HL-60 (cell line): Measurements from ENCODE around the gene MBD5.
"Not testable (repeated sequence)": the region's sequence is repeated elsewhere in the genome, so short reads cannot be mapped to it uniquely, and the experiment has no call there.

Experiments used
- DNase-seq, 2 experiments: peaks; one replicate each; pipeline ENCODE4 v3.0.0-alpha.2; 2010 to 2020; ENCODE audit warnings: low read depth in 1 of 2, low spot score in 1 of 2
- H3K27ac ChIP-seq: fragments of 250-450 bp; sonication (Bioruptor Pico); replicated peaks from 2 replicates; pipeline ENCODE4 v1.5.1; 2020; ENCODE audit warnings: mild to moderate bottlenecking, moderate library complexity
- H3K27me3 ChIP-seq: fragments of 250-450 bp; sonication (Bioruptor Pico); 2 replicates; pipeline ENCODE4 v1.5.1; 2021; ENCODE audit warnings: mild to moderate bottlenecking, moderate library complexity; ENCODE audit not compliant: insufficient read depth, poor library complexity, severe bottlenecking
- H3K4me3 ChIP-seq: replicated peaks from 2 replicates; pipeline ENCODE4 v1.5.1; 2011; ENCODE audit warnings: mild to moderate bottlenecking, control low read depth, low read length; ENCODE audit not compliant: insufficient read depth
- CTCF ChIP-seq: IDR thresholded peaks from one replicate; pipeline ENCODE4 v1.5.1; 2011; ENCODE audit warnings: low read length, control low read depth, inconsistent platforms; ENCODE audit not compliant: insufficient read depth
- GABPA ChIP-seq: IDR thresholded peaks from 2 replicates; pipeline ENCODE4 v1.6.1; 2012; ENCODE audit warnings: low read depth
- POLR2AphosphoS5 ChIP-seq: IDR thresholded peaks from 2 replicates; pipeline ENCODE4 v1.6.1; 2012; ENCODE audit warnings: low read depth
- REST ChIP-seq: IDR thresholded peaks from 2 replicates; pipeline ENCODE4 v1.6.1; 2012; ENCODE audit warnings: low read depth; ENCODE audit not compliant: insufficient replicate concordance
- SPI1 ChIP-seq: IDR thresholded peaks from 2 replicates; pipeline ENCODE4 v1.6.1; 2012; ENCODE audit warnings: low read depth, mild to moderate bottlenecking, borderline replicate concordance

The MBD5 gene

GRCh38 chr2:147980940-147981528 is 39.9 kb upstream of the MBD5 start:
- Histone ChIP-seq H3K27ac (no peak overlapping the region), H3K4me3 (no peak overlapping the region), H3K27me3 (no peaks in the 10 kb centered on the region)
- TF ChIP-seq GABPA (no peak), SPI1 (no peak), REST (no peak), CTCF (no peak), POLR2AphosphoS5 (no peak)
- no peak for DNase-seq

- TF ChIP-seq CTCF: no peak
- no peak for TF ChIP-seq SPI1
- no peak for TF ChIP-seq GABPA
- H3K4me3 ChIP-seq: no peak overlapping the region
- no peak for DNase-seq
- no peaks in the 10 kb centered on the region for H3K27me3 ChIP-seq
- H3K27ac ChIP-seq: no peak overlapping the region
Observed at GRCh38 chr2:147989102-147989501, 31.8 kb upstream of the MBD5 start.

GRCh38 chr2:147989809-147990403 is 31.0 kb upstream of the MBD5 start:
- peak in 1 of 2 experiments; percentile 19 for DNase-seq
- Histone ChIP-seq H3K27ac (no peak overlapping the region), H3K27me3 (no peaks in the 10 kb centered on the region), H3K4me3 (no peak overlapping the region)
- TF ChIP-seq POLR2AphosphoS5 (no peak), CTCF (peak; percentile 20), GABPA (no peak)

GRCh38 chr2:147994965-147995364 is 25.9 kb upstream of the MBD5 start:
- not testable (repeated sequence) for H3K27me3 ChIP-seq, H3K27ac ChIP-seq, H3K4me3 ChIP-seq, DNase-seq

- TF ChIP-seq SPI1 (no peak), CTCF (no peak), GABPA (no peak), REST (no peak), POLR2AphosphoS5 (no peak)
- DNase-seq: no peak
- Histone ChIP-seq H3K27me3 (no peaks in the 10 kb centered on the region), H3K4me3 (no peak overlapping the region), H3K27ac (no peak overlapping the region)
Observed at GRCh38 chr2:147996828-147997227, 24.1 kb upstream of the MBD5 start.
